GM21786 (cell line): ENCODE data around the gene CPXM2.

Source experiments
- ATAC-seq: cut with Tn5 transposase; IDR thresholded peaks from one replicate; pipeline ENCODE4 v1.9.1; 2021; ENCODE audit not compliant: unreplicated experiment

CPXM2 gene

GRCh38 chr10:123778719-123779517 lies 112.7 kb downstream of the CPXM2 start:
- no peak for ATAC-seq

DNA sequence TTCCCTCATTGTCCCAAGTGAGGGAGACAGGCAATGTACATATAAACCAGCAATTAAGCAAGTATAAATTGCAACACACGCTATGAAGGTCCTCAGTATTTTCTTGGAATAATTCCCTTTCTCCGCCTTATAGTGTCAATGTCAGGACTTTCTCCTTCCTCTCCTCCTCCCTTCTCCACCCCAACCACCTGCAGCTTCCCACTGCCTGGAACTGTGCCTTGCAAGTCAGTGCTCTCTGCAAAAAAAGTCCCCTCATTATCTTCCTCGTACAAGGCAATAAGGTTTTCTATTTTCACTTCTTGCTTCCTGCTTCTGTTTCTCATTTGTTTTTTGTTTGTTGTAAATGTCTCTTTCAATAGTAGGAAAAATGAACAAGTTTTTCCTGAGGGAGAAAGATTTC lies 113.7 kb downstream of the CPXM2 start:
- no peak for ATAC-seq

GRCh38 chr10:123774132-123774742 lies 117.4 kb downstream of the CPXM2 start:
- no peak for ATAC-seq

GRCh38 chr10:123772645-123773508 lies 118.7 kb downstream of the CPXM2 start:
- no peak for ATAC-seq

DNA sequence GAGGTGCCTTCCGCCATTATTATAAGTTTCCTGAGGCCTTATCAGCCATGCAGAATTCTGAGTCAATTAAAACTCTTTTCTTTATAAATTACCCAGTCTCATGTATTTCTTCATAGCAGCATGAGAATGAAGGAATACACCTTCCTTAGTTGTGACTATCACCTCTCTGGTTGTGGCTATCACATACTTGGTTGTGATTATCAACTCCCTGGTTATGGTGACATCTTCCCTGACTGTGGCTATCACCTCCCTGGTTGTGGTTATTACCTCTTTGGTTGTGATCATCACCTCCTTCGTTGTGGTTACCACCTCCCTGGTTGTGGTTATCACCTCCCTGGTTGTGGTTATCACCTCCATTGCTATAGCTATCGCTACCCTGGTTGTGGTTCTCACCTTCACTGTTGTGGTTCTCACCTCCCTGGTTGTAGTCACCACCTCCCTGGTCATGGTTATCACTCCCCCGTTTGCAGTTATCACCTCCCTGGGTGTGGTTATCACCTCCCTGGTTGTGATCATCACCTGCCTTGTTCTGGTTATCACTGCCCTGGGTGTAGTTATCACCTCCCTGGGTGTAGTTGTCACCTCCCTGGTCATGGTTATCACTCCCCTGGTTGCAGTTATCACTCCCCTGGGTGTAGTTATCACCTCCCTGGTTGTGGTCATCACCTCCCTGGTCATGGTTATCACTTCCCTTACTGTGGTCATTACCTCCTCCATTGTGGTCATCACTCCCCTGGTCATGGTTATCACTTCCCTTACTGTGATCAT lies 119.5 kb downstream of the CPXM2 start:
- ATAC-seq, result no peak

GRCh38 chr10:123769647-123770046 lies 122.0 kb downstream of the CPXM2 start:
- ATAC-seq, result no peak

GRCh38 chr10:123766761-123767160 lies 124.8 kb downstream of the CPXM2 start:
- ATAC-seq, result no peak

DNA sequence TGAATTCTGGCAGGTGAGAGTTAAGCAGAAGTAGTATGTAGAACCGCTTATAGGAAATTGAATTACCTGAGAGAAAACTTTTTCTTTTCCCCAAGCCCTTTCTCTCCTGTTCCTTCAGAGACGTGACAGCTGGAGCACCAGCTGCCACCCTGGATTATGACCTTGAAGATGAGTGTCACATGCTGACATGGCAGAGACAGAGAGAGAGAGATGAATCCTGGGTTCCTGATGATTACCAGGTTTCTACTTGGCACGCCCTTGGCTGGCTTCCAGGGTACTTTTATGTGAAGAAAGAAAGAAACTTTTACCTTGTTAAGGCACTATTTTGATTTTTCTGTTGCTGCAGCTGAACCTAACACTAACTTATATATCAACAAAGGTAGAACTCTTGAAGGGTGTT lies 125.6 kb downstream of the CPXM2 start:
- no peak for ATAC-seq

- ATAC-seq, result no peak
Measured at GRCh38 chr10:123761666-123762230, 129.9 kb downstream of the CPXM2 start.

GRCh38 chr10:123761038-123761428 lies 130.6 kb downstream of the CPXM2 start:
- no peak for ATAC-seq

GRCh38 chr10:123760356-123761037 lies 131.1 kb downstream of the CPXM2 start:
- no peak for ATAC-seq

GRCh38 chr10:123759501-123760031 lies 132.0 kb downstream of the CPXM2 start:
- ATAC-seq, result no peak

DNA sequence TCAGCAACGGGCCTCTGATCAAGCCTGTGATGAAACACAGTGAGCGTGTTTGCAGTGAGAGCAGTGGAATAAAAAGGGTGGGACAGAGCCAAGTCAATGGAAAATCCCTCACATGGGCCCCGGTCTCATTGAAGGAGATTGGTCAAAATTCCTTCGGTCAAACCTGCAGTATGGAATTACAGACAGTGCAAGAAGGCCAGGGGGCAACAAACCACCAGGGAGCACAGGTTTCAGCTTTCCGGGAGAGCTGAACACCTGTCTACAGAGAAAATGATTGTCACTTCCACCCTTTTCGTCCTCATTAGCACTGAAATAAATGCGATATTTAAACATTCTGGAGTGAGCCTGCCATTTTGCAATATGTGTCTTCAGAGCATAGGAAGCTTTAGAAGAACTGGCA lies 132.6 kb downstream of the CPXM2 start:
- no peak for ATAC-seq

GRCh38 chr10:123757853-123758252 lies 133.8 kb downstream of the CPXM2 start:
- ATAC-seq, result no peak

- ATAC-seq, result no peak
Measured at GRCh38 chr10:123755061-123755460, 136.5 kb downstream of the CPXM2 start.

DNA sequence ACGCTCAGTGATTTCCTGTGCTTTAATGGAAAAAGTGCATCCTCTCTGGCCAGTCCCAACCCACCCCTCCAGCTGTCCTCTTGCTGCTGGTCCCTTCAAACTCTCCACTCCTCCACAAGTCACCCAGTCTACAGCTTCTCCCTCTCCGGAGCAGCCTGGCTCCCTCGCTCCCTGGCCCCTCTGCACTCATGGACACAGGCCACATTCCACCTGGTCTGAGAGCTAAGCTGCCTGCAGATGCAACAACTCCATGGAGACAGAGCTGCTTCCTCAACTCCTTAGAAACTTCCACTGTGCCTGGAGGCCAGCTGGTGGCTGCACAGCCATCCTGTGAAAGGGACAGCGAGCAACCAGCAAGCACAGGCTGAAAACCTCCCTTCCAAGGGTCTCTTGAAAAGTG lies 137.5 kb downstream of the CPXM2 start:
- no peak for ATAC-seq

- ATAC-seq, result no peak
Measured at GRCh38 chr10:123751342-123752134, 140.1 kb downstream of the CPXM2 start.

GRCh38 chr10:123750901-123751300 lies 140.7 kb downstream of the CPXM2 start:
- no peak for ATAC-seq

DNA sequence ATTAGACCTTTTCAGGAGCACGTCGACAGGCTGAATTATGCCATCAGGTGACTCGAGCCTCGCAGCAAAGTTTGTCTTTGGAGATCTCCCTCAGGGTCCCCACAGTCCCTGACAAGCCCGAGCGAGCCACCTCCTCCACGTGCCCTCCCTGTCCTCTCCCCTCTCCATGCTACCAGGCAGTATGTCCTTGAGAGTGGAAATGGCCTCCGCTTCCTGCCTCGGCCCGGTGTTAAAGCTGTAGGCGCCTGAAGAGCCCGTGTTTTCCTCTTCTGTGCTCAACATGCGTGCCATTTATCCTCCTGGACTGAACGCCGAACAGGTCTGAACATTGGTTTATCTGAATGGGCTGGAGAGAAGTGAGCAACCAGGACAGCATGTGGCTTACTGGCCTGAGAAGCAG lies 142.9 kb downstream of the CPXM2 start:
- ATAC-seq, result no peak
